Left kidney (tissue), 2 donors: ENCODE results near the gene MVK. TPM values are rescaled to one million over a fixed set of nuclear protein-coding genes. Genes with fewer than 3 reads are reported as not detected.

Experiments
- DNase-seq: peaks from one replicate; pipeline ENCODE4 v3.0.0-alpha.2; 2013
- polyA plus RNA-seq: library from polyadenylated mRNA; unstranded; fragments of 120-200 nt; gene quantifications from one replicate; pipeline ENCODE4 v1.2.1, GENCODE V29; 2013; ENCODE audit not compliant: insufficient read length

The MVK gene
- polyA plus RNA-seq, 1 donor: 18.1 TPM

- DNase-seq: no peak
Observed at GRCh38 chr12:109631302-109631701, 57.7 kb downstream of the MVK start.

GRCh38 chr12:109631751-109632150, 58.2 kb downstream of the MVK start:
- no peak for DNase-seq

GRCh38 chr12:109632342-109632741, 58.7 kb downstream of the MVK start:
- DNase-seq: no peak

GRCh38 chr12:109635717-109636116, 62.1 kb downstream of the MVK start:
- no peak for DNase-seq

- no peak for DNase-seq
Observed at GRCh38 chr12:109637348-109637747, 63.8 kb downstream of the MVK start.

GRCh38 chr12:109637996-109638395, 64.4 kb downstream of the MVK start:
- DNase-seq: no peak

- no peak for DNase-seq
Observed at GRCh38 chr12:109638735-109639134, 65.1 kb downstream of the MVK start.

- DNase-seq: no peak
Observed at GRCh38 chr12:109639151-109639872, 65.7 kb downstream of the MVK start.

- no peak for DNase-seq
Observed at GRCh38 chr12:109640961-109641360, 67.4 kb downstream of the MVK start.

GRCh38 chr12:109641422-109641821, 67.8 kb downstream of the MVK start:
- no peak for DNase-seq

GRCh38 chr12:109642506-109643132, 69.0 kb downstream of the MVK start:
- DNase-seq: no peak

GRCh38 chr12:109645194-109645593, 71.6 kb downstream of the MVK start:
- no peak for DNase-seq

- DNase-seq: no peak
Observed at GRCh38 chr12:109645708-109646107, 72.1 kb downstream of the MVK start.

Other genes with a start within 250 kb of the MVK start
- 1.7 TPM for gene MYO1H, start 225.9 kb upstream of the MVK start, polyA plus RNA-seq
- gene KCTD10, start 96.5 kb upstream of the MVK start, polyA plus RNA-seq: 51.9 TPM
- gene UBE3B, start 96.2 kb upstream of the MVK start, polyA plus RNA-seq: 38.7 TPM
- 35.2 TPM for gene MMAB, start 290 bp upstream of the MVK start, polyA plus RNA-seq
- gene FAM222A, start 140.0 kb downstream of the MVK start, polyA plus RNA-seq: 6.5 TPM